ENCODE data around the gene TMC1. TPM values are rescaled to one million over a fixed set of nuclear protein-coding genes. Genes with fewer than 3 reads are reported as not detected.

The TMC1 gene
- total and polyA plus RNA-seq, 2 of the 8 experiments (the other 6 are each of a cell fraction or from before 2014, with no cell fraction given), result 0.95 to 0.98 TPM

GRCh38 chr9:72826996-72827949, 305.9 kb downstream of the TMC1 start:
- Histone ChIP-seq H3K36me3 (ENCODE audit: control insufficient read depth in 2 of 4, insufficient read depth in 4 of 4, low read length in 3 of 4) (no peaks in the 10 kb centered on the region), H4K91ac (replicated peaks; ENCODE audit: insufficient read length, low read length) (no peak overlapping the region), H2AK5ac (ENCODE audit: low read depth, low read length) (no peak overlapping the region), H3K4ac (replicated peaks; ENCODE audit: insufficient read length, low read depth, low read length) (no peak overlapping the region), H2AFZ (ENCODE audit: low read length) (no peak overlapping the region), H3K23ac (ENCODE audit: insufficient read length) (no peak overlapping the region), H2BK20ac (ENCODE audit: low read length) (no peak overlapping the region), H3K9me3 (ENCODE audit: insufficient read depth in 2 of 2, low read depth in 1 of 2, low read length in 1 of 2) (no peaks in the 10 kb centered on the region), H3K4me3 (ENCODE audit: extremely low read depth in 1 of 4, insufficient read depth in 2 of 4, low read depth in 3 of 4, low read length in 4 of 4) (no peak overlapping the region), H3K4me2 (ENCODE audit: insufficient read depth in 1 of 2, low read depth in 2 of 2, low read length in 2 of 2) (no peak overlapping the region), H3K4me1 (replicated peaks in 1 of 4; ENCODE audit: control insufficient read depth in 3 of 4, insufficient read depth in 4 of 4, low read length in 3 of 4) (peaks cover 0 to 3% (median 0%) of the 10 kb centered on the region in 4 experiments; a peak in 1 of 7 replicates), H4K20me1 (replicated peaks in 1 of 2; ENCODE audit: control insufficient read depth in 1 of 2, insufficient read depth in 2 of 2, low read length in 2 of 2) (no peaks in the 10 kb centered on the region), H3K9ac (replicated peaks in 1 of 4; ENCODE audit: extremely low read depth in 1 of 4, low read depth in 3 of 4, low read length in 3 of 4) (no peak overlapping the region), H2BK5ac (ENCODE audit: low read depth, low read length) (no peak overlapping the region), H3K79me1 (ENCODE audit: low read depth, low read length) (no peaks in the 10 kb centered on the region), H3K23me2 (ENCODE audit: low read depth, low read length) (no peaks in the 10 kb centered on the region), H4K8ac (ENCODE audit: extremely low read depth, insufficient read depth, low read length) (no peak overlapping the region), H3K56ac (replicated peaks; ENCODE audit: insufficient read length, low read depth, low read length) (no peak overlapping the region), H3K18ac (ENCODE audit: extremely low read depth, low read length) (no peak overlapping the region), H3K14ac (ENCODE audit: insufficient read length) (no peak overlapping the region), H2BK120ac (replicated peaks; ENCODE audit: low read depth, low read length) (no peak overlapping the region), H2BK12ac (ENCODE audit: low read depth, low read length) (no peak overlapping the region), H2BK15ac (ENCODE audit: low read length) (no peak overlapping the region), H3K27ac (ENCODE audit: low read depth, low read length) (no peak overlapping the region), H3K79me2 (ENCODE audit: control insufficient read depth in 1 of 2, insufficient read depth in 2 of 2, low read length in 2 of 2) (no peaks in the 10 kb centered on the region), H4K5ac (ENCODE audit: insufficient read length, low read depth, low read length) (no peak overlapping the region), H3K27me3 (replicated peaks in 1 of 4; ENCODE audit: control insufficient read depth in 3 of 4, extremely low read depth in 1 of 4, insufficient read depth in 3 of 4, low read length in 3 of 4) (no peaks in the 10 kb centered on the region)
- WGBS, 2 experiments (ENCODE audit: extremely low coverage in 1 of 2, insufficient coverage in 1 of 2, insufficient read length in 1 of 2, insufficient replicate concordance in 2 of 2, low coverage in 1 of 2, low lambda C conversion rate in 2 of 2, missing lambda C conversion rate in 1 of 2), result 94% methylated on average over 7 of the region's 7 CpGs; no CpG with 5 or more reads in 1 of the 2 experiments
- CTCF ChIA-PET (ENCODE audit: partially characterized antibody), result interaction anchor here (0.6 to 2.0 kb wide), 8 partner anchors 19 to 546 kb away, joined by 3 to 9 read pairs (median 3); no protein-coding TSS in a partner anchor
- POLR2A ChIA-PET (ENCODE audit: partially characterized antibody), result interaction anchor here (2.6 kb wide), 1 partner anchor 462 kb away, joined by 5 read pairs; the partner anchor contains the start of gene ZFAND5
- FAIRE-seq, result no peak
- DNase-seq (ENCODE audit: low read depth in 1 of 2, low spot score in 2 of 2), result no peak
- no peak for TF ChIP-seq TAF1 (IDR thresholded peaks at IDR 0.05; ENCODE audit: low read depth, low read length)

All from H1 (cell line).